HG02938 (cell line): ENCODE measurements around the gene PXYLP1.

Experiments
- ATAC-seq: cut with Tn5 transposase; IDR thresholded peaks from one replicate; pipeline ENCODE4 v1.9.1; 2021; ENCODE audit warnings: mild to moderate bottlenecking, moderate library complexity; ENCODE audit not compliant: unreplicated experiment

The PXYLP1 gene

DNA sequence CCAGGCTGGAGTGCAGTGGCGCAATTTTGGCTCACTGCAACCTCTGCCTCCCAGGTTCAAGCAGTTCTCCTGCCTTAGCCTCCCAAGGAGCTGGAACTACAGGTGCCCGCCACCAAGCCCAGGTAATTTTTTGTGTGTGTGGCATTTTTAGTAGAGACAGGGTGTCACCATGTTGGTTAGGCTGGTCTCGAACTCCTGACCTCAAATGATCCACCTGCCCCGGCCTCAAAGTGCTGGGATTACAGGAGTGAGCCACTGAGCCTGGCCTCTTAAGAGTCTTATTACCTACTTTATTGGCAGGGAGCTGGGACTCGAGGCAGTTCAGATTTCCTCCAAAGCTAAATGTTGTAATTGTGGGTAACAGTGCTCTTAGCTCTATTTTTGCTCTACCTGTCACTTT, 16.4 kb downstream of the PXYLP1 start:
- ATAC-seq: no peak

DNA sequence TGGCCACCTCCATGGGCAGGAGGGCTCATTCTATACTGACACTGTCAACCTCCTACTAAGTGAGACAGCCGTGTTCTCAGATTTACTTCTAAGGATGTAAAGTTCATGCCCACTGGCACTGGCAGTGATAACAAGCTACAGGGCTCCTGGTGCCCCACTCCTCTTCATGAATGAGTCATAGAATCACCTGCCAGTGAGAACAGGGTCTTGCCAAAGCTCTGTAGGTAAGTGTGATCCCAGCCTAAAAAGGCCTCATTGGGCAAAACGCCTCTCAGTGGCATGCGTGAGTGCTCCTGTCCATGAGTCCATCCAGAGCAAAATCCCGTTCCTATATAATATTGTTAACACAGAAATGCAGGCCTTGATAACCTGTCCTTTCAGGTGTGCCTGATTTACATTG, 17.4 kb downstream of the PXYLP1 start:
- ATAC-seq: no peak

- no peak for ATAC-seq
Measured at GRCh38 chr3:141250342-141250741, 18.7 kb downstream of the PXYLP1 start.

GRCh38 chr3:141250828-141251227, 19.2 kb downstream of the PXYLP1 start:
- ATAC-seq: no peak

DNA sequence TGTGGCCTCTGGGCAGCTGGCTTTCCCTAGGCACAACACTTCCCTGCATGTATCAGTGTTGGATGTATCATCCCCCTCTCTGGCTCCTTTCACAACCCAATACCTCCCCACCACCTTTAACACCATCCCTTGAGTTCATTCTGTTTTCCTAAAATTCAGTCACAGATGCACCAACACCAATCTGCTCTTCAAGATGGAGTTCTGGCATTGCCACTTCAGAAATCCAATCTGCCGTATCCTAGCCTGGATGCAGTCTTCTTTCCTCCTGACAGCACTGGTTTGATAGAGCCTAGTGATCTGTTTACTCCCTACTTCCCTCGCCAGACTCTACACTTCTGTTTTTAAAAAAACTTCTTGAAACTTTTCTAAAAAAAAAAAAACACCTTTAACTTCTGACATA, 21.7 kb downstream of the PXYLP1 start:
- no peak for ATAC-seq

- no peak for ATAC-seq
Measured at GRCh38 chr3:141253811-141254210, 22.2 kb downstream of the PXYLP1 start.

GRCh38 chr3:141255137-141255845, 23.7 kb downstream of the PXYLP1 start:
- no peak for ATAC-seq

GRCh38 chr3:141255846-141256261, 24.2 kb downstream of the PXYLP1 start:
- no peak for ATAC-seq

DNA sequence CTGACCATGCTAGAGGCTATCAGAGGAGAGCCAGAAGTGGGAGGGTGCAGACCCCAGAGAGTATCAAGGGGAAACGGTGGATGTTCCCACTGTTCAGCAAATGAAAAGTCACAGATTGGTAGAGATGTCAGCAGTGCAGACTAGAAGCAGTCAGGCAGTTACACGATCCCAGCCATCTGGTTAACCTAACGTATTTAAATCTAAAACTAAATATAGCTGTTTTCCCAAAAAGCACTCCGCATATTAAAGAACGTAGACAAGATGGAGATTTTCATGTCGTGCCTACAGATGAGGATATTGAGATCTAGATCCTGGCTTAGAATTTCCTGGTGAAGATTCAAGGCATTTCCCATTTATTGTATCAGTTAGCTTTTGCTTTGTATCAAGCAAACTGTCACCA, 25.2 kb downstream of the PXYLP1 start:
- no peak for ATAC-seq

- ATAC-seq: no peak
Measured at GRCh38 chr3:141257961-141258360, 26.3 kb downstream of the PXYLP1 start.

GRCh38 chr3:141258973-141259372, 27.3 kb downstream of the PXYLP1 start:
- ATAC-seq: no peak

DNA sequence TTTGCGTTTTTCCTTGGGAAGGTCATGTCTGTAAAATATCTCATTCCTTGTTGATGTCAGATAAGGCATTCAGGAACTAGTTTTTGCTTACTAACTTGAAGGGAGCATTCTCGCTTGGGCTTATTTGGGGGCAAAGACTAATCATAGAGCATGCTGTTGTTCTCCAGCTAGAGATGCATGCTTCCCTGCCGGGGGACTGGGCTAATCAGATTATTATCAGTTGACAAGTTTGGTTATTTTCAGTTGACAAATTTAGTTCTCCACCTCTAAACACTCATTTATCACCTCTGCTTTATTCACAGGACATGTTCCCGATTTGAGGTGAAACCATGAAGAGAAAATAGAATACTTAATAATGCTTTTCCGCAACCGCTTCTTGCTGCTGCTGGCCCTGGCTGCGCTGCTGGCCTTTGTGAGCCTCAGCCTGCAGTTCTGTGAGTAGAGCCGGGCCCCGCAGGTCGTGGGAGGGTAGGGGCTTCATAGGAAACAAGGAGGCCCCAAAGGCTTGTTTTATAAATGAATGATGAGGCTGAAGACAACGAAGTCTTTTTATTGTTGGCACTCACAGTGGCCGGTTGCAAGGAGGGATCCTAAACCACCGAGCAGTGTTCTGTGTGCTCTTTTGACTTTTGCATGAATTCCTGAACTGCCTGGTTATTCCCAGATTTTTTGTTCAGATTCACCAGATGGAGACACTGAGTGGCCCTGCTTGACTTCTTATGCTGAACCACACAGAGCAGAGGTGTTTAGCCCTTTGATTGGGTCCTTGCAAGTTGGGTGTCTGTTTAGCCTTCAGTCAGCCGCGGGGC, 28.4 kb downstream of the PXYLP1 start:
- no peak for ATAC-seq

GRCh38 chr3:141260630-141260927, 29.0 kb downstream of the PXYLP1 start:
- ATAC-seq: no peak

GRCh38 chr3:141261472-141262307, 30.1 kb downstream of the PXYLP1 start:
- ATAC-seq: no peak

DNA sequence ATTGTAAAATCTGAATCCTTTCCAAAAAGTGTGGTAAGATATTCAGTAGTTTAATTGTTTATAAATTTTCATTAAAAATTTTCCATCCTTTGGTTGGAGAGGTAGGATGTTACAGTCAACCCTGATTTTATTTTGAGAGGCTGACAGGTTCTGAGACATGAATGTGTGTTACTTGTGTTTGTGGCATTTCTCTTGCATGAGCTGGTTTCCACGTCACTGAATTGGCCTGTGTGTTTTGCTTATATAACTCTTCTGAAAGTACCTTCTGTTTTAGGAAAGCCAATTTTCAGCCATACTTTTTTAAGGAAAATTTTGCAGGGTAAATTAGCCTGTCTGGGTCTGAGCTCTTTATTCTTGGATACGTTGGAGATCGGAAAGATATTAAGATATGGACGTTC, 30.7 kb downstream of the PXYLP1 start:
- no peak for ATAC-seq

- no peak for ATAC-seq
Measured at GRCh38 chr3:141266186-141266585, 34.6 kb downstream of the PXYLP1 start.

DNA sequence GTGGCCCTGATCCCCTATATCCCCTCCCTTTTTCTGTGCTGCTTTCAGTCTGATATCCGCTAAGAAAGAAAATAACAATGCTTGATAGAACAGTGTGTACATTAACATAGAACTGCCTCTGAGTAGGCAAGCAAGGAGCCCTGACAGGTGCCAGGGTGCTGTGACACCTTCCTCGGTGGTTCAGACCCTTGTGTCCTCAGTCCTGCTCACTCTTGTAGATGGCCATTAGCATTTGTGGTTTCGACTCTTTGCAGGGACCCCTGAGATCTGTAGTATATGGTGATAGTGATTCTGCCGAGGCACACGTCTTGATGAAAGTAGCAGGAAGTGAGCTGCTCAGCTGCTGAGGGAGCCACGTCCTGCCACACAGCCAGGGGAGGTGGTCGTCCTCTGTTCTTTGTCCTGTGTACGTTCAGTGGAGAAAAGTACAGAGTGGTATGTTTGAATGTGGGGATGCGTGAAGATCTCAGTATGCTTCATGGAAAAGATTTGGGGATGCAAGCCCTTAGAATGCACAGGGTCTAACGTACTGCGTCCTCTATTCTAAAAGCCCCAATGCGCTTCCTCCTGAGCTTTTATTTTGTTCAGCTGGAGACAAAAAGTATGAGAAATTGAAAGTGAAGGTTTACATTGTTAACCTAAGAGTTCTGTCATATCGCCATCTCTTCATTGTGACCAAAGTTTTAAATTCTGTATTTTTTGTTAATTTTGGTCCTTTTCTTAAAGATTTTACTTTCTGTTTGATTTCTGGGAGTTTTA, 35.4 kb downstream of the PXYLP1 start:
- peak; percentile 64 for ATAC-seq

DNA sequence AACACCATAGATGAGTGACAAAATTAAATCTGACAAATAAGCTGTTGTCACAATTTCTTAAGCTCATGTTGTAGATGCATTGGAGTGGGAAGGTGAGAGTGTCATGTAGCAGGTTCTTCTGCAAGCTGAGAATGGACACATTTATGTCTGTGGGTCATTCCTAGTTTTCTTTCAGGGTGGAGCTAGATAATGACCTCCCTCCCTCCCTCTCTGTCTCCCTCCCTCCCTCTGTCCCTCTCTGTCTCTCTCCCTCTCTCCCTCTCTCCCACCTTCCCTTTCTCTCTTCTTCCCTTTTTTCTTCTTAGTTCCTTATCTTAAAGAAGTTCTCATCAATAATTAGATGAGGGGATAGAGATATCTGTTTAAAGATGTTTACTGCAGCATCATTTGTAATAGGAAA, 36.0 kb downstream of the PXYLP1 start:
- no peak for ATAC-seq

DNA sequence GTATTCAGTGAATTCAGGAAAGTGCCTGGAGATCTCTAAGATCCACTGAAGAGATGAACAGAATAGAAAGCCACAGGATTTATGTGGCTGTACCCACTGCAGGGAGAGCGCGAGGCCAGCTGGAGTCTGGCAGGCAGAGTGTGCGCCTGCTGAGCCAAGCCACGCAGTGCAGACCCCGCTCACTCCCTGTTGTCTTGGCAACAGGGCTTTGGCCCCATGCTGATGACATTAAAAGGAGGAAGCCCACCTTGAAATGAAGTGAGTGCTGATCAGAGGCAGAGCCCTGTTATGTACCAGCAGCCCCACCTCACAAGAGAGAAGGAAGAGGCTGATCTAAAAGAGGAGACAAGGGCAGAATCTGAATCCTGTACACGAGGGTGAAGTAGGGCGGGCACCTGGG, 36.7 kb downstream of the PXYLP1 start:
- no peak for ATAC-seq

GRCh38 chr3:141268791-141269190, 37.2 kb downstream of the PXYLP1 start:
- no peak for ATAC-seq

DNA sequence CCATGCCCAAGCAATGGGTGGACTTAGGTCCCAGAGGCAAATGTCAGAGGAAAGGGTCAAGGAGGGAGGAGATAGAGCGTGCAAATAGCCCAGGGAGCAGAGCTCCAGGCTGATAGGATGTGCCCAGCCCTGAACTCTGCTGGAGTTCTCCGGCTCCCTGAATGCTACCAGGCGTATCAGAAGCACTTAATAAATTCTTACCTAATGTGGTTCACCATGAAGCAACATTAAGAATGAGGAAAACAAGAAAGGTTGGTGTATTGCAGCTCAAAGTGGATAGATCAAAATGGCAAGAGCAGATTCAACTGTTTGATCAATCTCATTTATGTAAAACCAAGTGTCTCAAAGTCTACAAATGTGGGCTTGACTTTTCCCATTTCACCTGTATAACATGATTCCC, 38.3 kb downstream of the PXYLP1 start:
- no peak for ATAC-seq
